ENCODE data around the gene DVL3. TPM values are rescaled to one million over a fixed set of nuclear protein-coding genes. Genes with fewer than 3 reads are reported as not detected.

DVL3 gene
- total RNA-seq, 2 experiments from 2014 or later = 38.5 to 65.6 TPM

DNA sequence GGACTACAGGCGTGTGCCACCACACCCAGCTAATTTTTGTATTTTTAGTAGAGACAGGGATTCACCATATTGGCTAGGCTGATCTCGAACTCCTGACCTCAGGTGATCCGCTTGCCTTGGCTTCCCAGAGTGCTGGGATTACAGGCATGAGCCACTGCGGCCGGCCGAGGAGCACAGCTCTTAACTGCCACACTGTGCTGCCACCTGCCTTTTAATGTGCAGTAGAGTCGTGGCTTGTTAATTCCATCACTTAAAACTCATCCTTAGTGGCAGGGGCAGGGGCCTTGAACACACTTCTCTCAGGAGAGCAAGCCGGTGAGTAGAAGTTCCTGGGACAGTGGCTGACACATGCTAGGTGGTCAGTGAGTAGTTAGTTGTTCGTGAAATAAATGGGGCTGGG, 43.3 kb downstream of the DVL3 start:
- ChIA-PET CTCF (ENCODE audit: unreplicated experiment) (no interaction called here), POLR2A (no interaction called here)
- Histone ChIP-seq H2AFZ (ENCODE audit: low read length) (no peak overlapping the region), H3K9me2 (ENCODE audit: insufficient read depth, low read length) (no peaks in the 10 kb centered on the region), H3K9me3 (ENCODE audit: low read length) (no peaks in the 10 kb centered on the region), H3K4me1 (ENCODE audit: insufficient read depth, low read length, poor library complexity, severe bottlenecking) (no peaks in the 10 kb centered on the region), H4K20me1 (ENCODE audit: insufficient read depth, low read length) (no peaks in the 10 kb centered on the region), H3K27ac (ENCODE audit: low read depth, low read length, poor library complexity, severe bottlenecking) (no peak overlapping the region), H3K4me3 (ENCODE audit: low read depth, low read length, poor library complexity, severe bottlenecking) (no peak overlapping the region), H3K36me3 (ENCODE audit: insufficient read depth, low read length) (peaks cover 30% of the 10 kb centered on the region), H3K79me2 (ENCODE audit: insufficient read depth, low read depth, low read length) (no peaks in the 10 kb centered on the region), H3K4me2 (ENCODE audit: low read length) (no peak overlapping the region)
- TF ChIP-seq, protein P1, sequence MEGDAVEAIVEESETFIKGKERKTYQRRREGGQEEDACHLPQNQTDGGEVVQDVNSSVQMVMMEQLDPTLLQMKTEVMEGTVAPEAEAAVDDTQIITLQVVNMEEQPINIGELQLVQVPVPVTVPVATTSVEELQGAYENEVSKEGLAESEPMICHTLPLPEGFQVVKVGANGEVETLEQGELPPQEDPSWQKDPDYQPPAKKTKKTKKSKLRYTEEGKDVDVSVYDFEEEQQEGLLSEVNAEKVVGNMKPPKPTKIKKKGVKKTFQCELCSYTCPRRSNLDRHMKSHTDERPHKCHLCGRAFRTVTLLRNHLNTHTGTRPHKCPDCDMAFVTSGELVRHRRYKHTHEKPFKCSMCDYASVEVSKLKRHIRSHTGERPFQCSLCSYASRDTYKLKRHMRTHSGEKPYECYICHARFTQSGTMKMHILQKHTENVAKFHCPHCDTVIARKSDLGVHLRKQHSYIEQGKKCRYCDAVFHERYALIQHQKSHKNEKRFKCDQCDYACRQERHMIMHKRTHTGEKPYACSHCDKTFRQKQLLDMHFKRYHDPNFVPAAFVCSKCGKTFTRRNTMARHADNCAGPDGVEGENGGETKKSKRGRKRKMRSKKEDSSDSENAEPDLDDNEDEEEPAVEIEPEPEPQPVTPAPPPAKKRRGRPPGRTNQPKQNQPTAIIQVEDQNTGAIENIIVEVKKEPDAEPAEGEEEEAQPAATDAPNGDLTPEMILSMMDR (conservative IDR thresholded peaks at IDR 0.05; ENCODE audit: low read length) = no peak
- no peak for TF ChIP-seq EZH2phosphoT487 (IDR thresholded peaks at IDR 0.05; ENCODE audit: borderline replicate concordance, low read depth, low read length)
- DNase-seq (ENCODE audit: low spot score) = no peak
- intact Hi-C loops (cut with micrococcal nuclease; ENCODE audit: unreplicated experiment) = no loop called here
- BruUV-seq (replicated peaks) = no TSS peak

DNA sequence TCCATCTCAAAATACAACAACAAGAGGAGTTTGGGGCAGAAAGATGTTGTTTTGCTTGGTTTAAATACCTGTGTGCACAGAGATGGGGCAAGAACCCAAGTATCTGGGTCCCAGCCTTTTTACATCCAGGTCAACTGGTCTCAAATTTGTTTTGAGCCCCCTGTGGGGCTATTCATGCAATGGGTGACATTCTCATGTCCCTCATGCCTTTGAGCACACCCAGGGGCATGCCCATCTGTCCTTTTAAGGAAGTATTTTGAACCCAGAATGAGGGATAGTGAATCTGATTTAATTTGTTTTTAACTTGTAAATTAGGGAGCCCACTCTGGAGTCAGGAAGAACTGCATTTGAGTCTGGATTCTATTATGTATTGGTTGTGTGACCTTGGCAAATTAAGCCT, 45.6 kb downstream of the DVL3 start:
- BruUV-seq (replicated peaks) = no TSS peak
- H4K20me1 ChIP-seq (ENCODE audit: insufficient read depth, low read length) = no peaks in the 10 kb centered on the region
- H3K36me3 ChIP-seq (ENCODE audit: insufficient read depth, low read length) = peaks cover 8% of the 10 kb centered on the region; the same call in 1 of the 2 replicates
- no peaks in the 10 kb centered on the region for H3K79me2 ChIP-seq (ENCODE audit: insufficient read depth, low read depth, low read length)
- H3K4me1 ChIP-seq (ENCODE audit: insufficient read depth, low read length, poor library complexity, severe bottlenecking) = no peaks in the 10 kb centered on the region
- ChIA-PET CTCF (ENCODE audit: unreplicated experiment) (no interaction called here), POLR2A (no interaction called here)
- H3K27ac ChIP-seq (ENCODE audit: low read depth, low read length, poor library complexity, severe bottlenecking) = no peak overlapping the region
- intact Hi-C loops (cut with micrococcal nuclease; ENCODE audit: unreplicated experiment) = no loop called here
- no peak for TF ChIP-seq EZH2phosphoT487 (IDR thresholded peaks at IDR 0.05; ENCODE audit: borderline replicate concordance, low read depth, low read length)
- TF ChIP-seq, protein P1 (conservative IDR thresholded peaks at IDR 0.05; ENCODE audit: low read length) = no peak
- no peak overlapping the region for H3K4me3 ChIP-seq (ENCODE audit: low read depth, low read length, poor library complexity, severe bottlenecking)
- H3K9me2 ChIP-seq (ENCODE audit: insufficient read depth, low read length) = no peaks in the 10 kb centered on the region
- no peaks in the 10 kb centered on the region for H3K9me3 ChIP-seq (ENCODE audit: low read length)
- H2AFZ ChIP-seq (ENCODE audit: low read length) = no peak overlapping the region
- no peak overlapping the region for H3K4me2 ChIP-seq (ENCODE audit: low read length)
- DNase-seq (ENCODE audit: low spot score) = no peak

DNA sequence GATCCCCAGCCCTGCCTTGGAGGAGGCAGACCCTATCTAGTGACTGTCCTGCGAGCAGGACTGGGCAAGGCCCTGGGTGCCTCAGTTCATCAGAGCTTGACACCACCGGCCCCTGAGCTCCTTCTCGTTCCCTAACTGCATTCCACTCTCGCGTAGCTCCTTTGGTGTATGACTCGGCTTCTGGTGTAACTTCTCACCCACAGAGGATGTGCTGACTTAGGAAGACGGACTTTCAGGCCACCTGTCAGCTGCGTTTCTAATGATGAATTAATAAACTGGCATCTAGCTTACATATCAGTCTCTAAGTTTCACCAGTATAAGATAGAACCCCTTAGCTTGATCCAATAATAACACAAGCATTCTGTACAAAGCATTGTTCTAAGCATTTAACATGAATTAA, 48.3 kb downstream of the DVL3 start:
- ChIA-PET POLR2A (interaction anchor here (0.7 kb wide), 1 partner anchor 13 kb away, joined by 3 read pairs; no protein-coding TSS in a partner anchor), CTCF (ENCODE audit: unreplicated experiment) (no interaction called here)
- Histone ChIP-seq H3K9me2 (ENCODE audit: insufficient read depth, low read length) (no peaks in the 10 kb centered on the region), H3K4me1 (ENCODE audit: insufficient read depth, low read length, poor library complexity, severe bottlenecking) (no peaks in the 10 kb centered on the region), H3K4me2 (ENCODE audit: low read length) (no peak overlapping the region), H3K27ac (ENCODE audit: low read depth, low read length, poor library complexity, severe bottlenecking) (no peak overlapping the region), H2AFZ (ENCODE audit: low read length) (no peak overlapping the region), H4K20me1 (ENCODE audit: insufficient read depth, low read length) (no peaks in the 10 kb centered on the region), H3K79me2 (ENCODE audit: insufficient read depth, low read depth, low read length) (no peaks in the 10 kb centered on the region), H3K9me3 (ENCODE audit: low read length) (no peaks in the 10 kb centered on the region), H3K36me3 (ENCODE audit: insufficient read depth, low read length) (no peaks in the 10 kb centered on the region), H3K4me3 (ENCODE audit: low read depth, low read length, poor library complexity, severe bottlenecking) (no peak overlapping the region)
- no TSS peak for BruUV-seq (replicated peaks)
- DNase-seq (ENCODE audit: low spot score) = no peak
- intact Hi-C loops (cut with micrococcal nuclease; ENCODE audit: unreplicated experiment) = no loop called here
- TF ChIP-seq, protein P1 (conservative IDR thresholded peaks at IDR 0.05; ENCODE audit: low read length) = no peak
- TF ChIP-seq EZH2phosphoT487 (IDR thresholded peaks at IDR 0.05; ENCODE audit: borderline replicate concordance, low read depth, low read length) = no peak

All from OCI-LY7 (cell line).